OCI-LY1 (cell line): ENCODE results near the gene INAVA.

Experiments used
- H2AFZ ChIP-seq: fragments of 200-600 bp; sonication (generic), shearing (Covaris generic); 2 replicates; pipeline ENCODE4 v1.6.0; 2014; ENCODE audit warnings: antibody characterized with exemption, mild to moderate bottlenecking, low read length
- H3F3A ChIP-seq: fragments of 200-600 bp; sonication (generic), shearing (Covaris generic); 2 replicates; pipeline ENCODE4 v1.6.0; 2014; ENCODE audit warnings: mild to moderate bottlenecking, antibody characterized with exemption, low read length, moderate library complexity; ENCODE audit not compliant: insufficient read depth
- H3K27ac ChIP-seq: fragments of 200-600 bp; sonication (generic); 2 replicates; pipeline ENCODE4 v1.5.1; 2014; ENCODE audit warnings: low read length, mixed run types, mild to moderate bottlenecking, low read depth; ENCODE audit not compliant: poor library complexity, severe bottlenecking
- H3K27me3 ChIP-seq: fragments of 200-600 bp; sonication (generic); 2 replicates; pipeline ENCODE4 v1.6.0; 2014; ENCODE audit warnings: antibody characterized with exemption, mild to moderate bottlenecking, low read length, moderate library complexity; ENCODE audit not compliant: insufficient read depth
- H3K36me3 ChIP-seq: fragments of 200-600 bp; sonication (generic); 2 replicates; pipeline ENCODE4 v1.6.1; 2014; ENCODE audit warnings: mild to moderate bottlenecking, antibody characterized with exemption, low read length, moderate library complexity, mixed read lengths; ENCODE audit not compliant: insufficient read depth
- H3K4me1 ChIP-seq: fragments of 200-600 bp; sonication (generic); 2 replicates; pipeline ENCODE4 v1.5.1; 2014; ENCODE audit warnings: mild to moderate bottlenecking, low read length, moderate library complexity; ENCODE audit not compliant: insufficient read depth, severe bottlenecking
- H3K4me2 ChIP-seq: fragments of 200-600 bp; sonication (generic), shearing (Covaris generic); 2 replicates; pipeline ENCODE4 v1.6.1; 2014; ENCODE audit warnings: low read length
- H3K4me3 ChIP-seq: fragments of 200-600 bp; sonication (generic); 2 replicates; pipeline ENCODE4 v1.5.1; 2014; ENCODE audit warnings: low read length, low read depth, mild to moderate bottlenecking, mixed read lengths; ENCODE audit not compliant: poor library complexity, severe bottlenecking
- H3K79me2 ChIP-seq: fragments of 200-600 bp; shearing (Covaris generic); 2 replicates; pipeline ENCODE4 v1.6.1; 2016; ENCODE audit warnings: mixed run types, low read length, mixed read lengths; ENCODE audit not compliant: insufficient read depth
- H3K9ac ChIP-seq: fragments of 200-600 bp; sonication (generic), shearing (Covaris generic); 2 replicates; pipeline ENCODE4 v1.6.1; 2014; ENCODE audit warnings: mild to moderate bottlenecking, low read length, mixed read lengths
- H3K9me2 ChIP-seq: fragments of 200-600 bp; sonication (generic), shearing (Covaris generic); 2 replicates; pipeline ENCODE4 v1.6.1; 2014; ENCODE audit warnings: low read depth, mild to moderate bottlenecking, low read length, mixed read lengths
- H3K9me3 ChIP-seq: fragments of 200-600 bp; shearing (Covaris generic); 2 replicates; pipeline ENCODE4 v1.6.1; 2014; ENCODE audit warnings: low read length, mixed read lengths
- H4K20me1 ChIP-seq: fragments of 200-600 bp; sonication (generic), shearing (Covaris generic); 2 replicates; pipeline ENCODE4 v1.6.0; 2016; ENCODE audit warnings: mild to moderate bottlenecking, low read length; ENCODE audit not compliant: insufficient read depth
- EZH2 ChIP-seq: fragments of 200-600 bp; sonication (generic), shearing (Covaris generic); IDR thresholded peaks from 2 replicates; pipeline ENCODE4 v1.8.0; 2017; ENCODE audit warnings: borderline replicate concordance, mixed run types, mild to moderate bottlenecking, antibody characterized with exemption, low read length, moderate library complexity, mixed read lengths
- TF ChIP-seq, protein P1 (sequence below): fragments of 200-600 bp; sonication (generic), shearing (Covaris generic); IDR thresholded peaks from 2 replicates; pipeline ENCODE4 v1.5.1; 2017; ENCODE audit warnings: mild to moderate bottlenecking, antibody characterized with exemption, low read length, moderate library complexity, mixed read lengths

The INAVA gene

DNA sequence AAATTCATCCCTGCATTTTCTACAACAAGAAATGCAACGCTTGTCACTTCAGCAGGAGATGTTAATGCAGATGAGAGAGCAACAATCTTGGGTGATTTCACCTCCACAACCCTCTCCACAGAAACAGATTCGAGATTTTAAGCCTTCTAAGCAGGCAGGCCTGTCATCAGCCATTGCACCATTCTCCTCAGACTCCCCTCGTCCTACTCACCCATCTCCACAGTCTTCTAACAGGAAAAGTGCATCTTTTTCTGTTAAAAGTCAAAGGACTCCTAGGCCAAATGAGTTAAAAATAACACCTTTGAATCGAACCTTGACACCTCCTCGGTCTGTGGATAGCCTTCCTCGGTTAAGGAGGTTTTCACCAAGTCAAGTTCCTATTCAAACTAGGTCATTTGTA, 45.3 kb upstream of the INAVA start:
- H3K4me2 ChIP-seq = no peak overlapping the region
- no peak overlapping the region for H3K4me3 ChIP-seq
- no peaks in the 10 kb centered on the region for H4K20me1 ChIP-seq
- no peak overlapping the region for H2AFZ ChIP-seq
- no peaks in the 10 kb centered on the region for H3K4me1 ChIP-seq
- no peak for TF ChIP-seq EZH2
- TF ChIP-seq, protein P1, sequence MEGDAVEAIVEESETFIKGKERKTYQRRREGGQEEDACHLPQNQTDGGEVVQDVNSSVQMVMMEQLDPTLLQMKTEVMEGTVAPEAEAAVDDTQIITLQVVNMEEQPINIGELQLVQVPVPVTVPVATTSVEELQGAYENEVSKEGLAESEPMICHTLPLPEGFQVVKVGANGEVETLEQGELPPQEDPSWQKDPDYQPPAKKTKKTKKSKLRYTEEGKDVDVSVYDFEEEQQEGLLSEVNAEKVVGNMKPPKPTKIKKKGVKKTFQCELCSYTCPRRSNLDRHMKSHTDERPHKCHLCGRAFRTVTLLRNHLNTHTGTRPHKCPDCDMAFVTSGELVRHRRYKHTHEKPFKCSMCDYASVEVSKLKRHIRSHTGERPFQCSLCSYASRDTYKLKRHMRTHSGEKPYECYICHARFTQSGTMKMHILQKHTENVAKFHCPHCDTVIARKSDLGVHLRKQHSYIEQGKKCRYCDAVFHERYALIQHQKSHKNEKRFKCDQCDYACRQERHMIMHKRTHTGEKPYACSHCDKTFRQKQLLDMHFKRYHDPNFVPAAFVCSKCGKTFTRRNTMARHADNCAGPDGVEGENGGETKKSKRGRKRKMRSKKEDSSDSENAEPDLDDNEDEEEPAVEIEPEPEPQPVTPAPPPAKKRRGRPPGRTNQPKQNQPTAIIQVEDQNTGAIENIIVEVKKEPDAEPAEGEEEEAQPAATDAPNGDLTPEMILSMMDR = no peak
- no peaks in the 10 kb centered on the region for H3K27me3 ChIP-seq
- H3K9ac ChIP-seq = no peak overlapping the region
- H3K27ac ChIP-seq = no peak overlapping the region
- H3K9me2 ChIP-seq = no peaks in the 10 kb centered on the region
- no peaks in the 10 kb centered on the region for H3K9me3 ChIP-seq
- no peaks in the 10 kb centered on the region for H3F3A ChIP-seq
- no peaks in the 10 kb centered on the region for H3K36me3 ChIP-seq
- no peaks in the 10 kb centered on the region for H3K79me2 ChIP-seq

DNA sequence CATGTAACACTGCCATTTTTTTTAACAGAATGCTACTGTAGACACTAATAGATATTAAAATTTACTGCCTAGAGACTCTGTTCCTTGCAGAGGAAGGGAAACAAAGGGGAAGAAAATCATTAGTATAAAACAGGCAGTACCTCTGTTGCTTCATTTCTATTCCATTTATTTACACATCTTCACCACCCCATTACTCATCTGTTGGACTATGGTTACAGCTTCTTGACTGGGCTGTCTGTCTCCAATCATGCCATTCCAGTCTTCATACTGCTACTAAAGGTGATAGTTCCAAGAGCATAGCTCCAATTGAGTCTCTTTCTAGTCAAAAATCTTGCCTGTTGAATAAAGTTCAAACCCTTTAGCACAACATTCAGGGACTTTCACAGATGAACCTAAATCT, 44.1 kb upstream of the INAVA start:
- Histone ChIP-seq H2AFZ (no peak overlapping the region), H3K4me3 (no peak overlapping the region), H3F3A (no peaks in the 10 kb centered on the region), H3K9ac (no peak overlapping the region), H3K9me2 (no peaks in the 10 kb centered on the region), H3K9me3 (no peaks in the 10 kb centered on the region), H3K27me3 (no peaks in the 10 kb centered on the region), H3K79me2 (no peaks in the 10 kb centered on the region), H4K20me1 (no peaks in the 10 kb centered on the region), H3K4me1 (no peaks in the 10 kb centered on the region), H3K36me3 (no peaks in the 10 kb centered on the region), H3K4me2 (no peak overlapping the region), H3K27ac (no peak overlapping the region)
- no peak for TF ChIP-seq EZH2
- TF ChIP-seq, protein P1 = no peak

GRCh38 chr1:200856716-200857357, 37.9 kb upstream of the INAVA start:
- no peak overlapping the region for H3K4me3 ChIP-seq
- no peaks in the 10 kb centered on the region for H3K79me2 ChIP-seq
- no peaks in the 10 kb centered on the region for H3K9me2 ChIP-seq
- H3K4me1 ChIP-seq = no peaks in the 10 kb centered on the region
- no peak overlapping the region for H3K27ac ChIP-seq
- no peaks in the 10 kb centered on the region for H4K20me1 ChIP-seq
- H3K9ac ChIP-seq = no peak overlapping the region
- no peak overlapping the region for H3K4me2 ChIP-seq
- TF ChIP-seq EZH2 = no peak
- TF ChIP-seq, protein P1 = no peak
- no peaks in the 10 kb centered on the region for H3F3A ChIP-seq
- no peaks in the 10 kb centered on the region for H3K9me3 ChIP-seq
- no peaks in the 10 kb centered on the region for H3K27me3 ChIP-seq
- H3K36me3 ChIP-seq = no peaks in the 10 kb centered on the region
- no peak overlapping the region for H2AFZ ChIP-seq
